Activated CD8-positive, alpha-beta T cell treated with anti-CD3 and anti-CD28 coated beads for 36 hours (primary cell): ENCODE data around the gene TASP1. TPM values are rescaled to one million over a fixed set of nuclear protein-coding genes. Genes with fewer than 3 reads are reported as not detected.

ENCODE experiments used
- ATAC-seq: fragments of 200-7000 bp; cut with Tn5 transposase; one replicate; pipeline ENCODE4 v1.10.0; 2021; ENCODE audit warnings: mild to moderate bottlenecking, moderate library complexity
- CTCF ChIA-PET: fragments of 350-600 bp; sonication (Branson Sonifier 250); formaldehyde crosslinking; loops from one replicate; lab custom pipeline; 2021; ENCODE audit warnings: antibody characterized with exemption; lab: Charles Lee
- POLR2A ChIA-PET: fragments of 350-600 bp; sonication (Branson Sonifier 250); formaldehyde crosslinking; loops from one replicate; lab custom pipeline; 2021; ENCODE audit warnings: antibody characterized with exemption; lab: Charles Lee
- DNase-seq: peaks from one replicate; pipeline ENCODE4 v3.0.0-alpha.2; 2020
- H3K27ac Mint-ChIP-seq: one replicate; pipeline ENCODE4 v1.8.0; 2021; ENCODE audit warnings: mild to moderate bottlenecking, mixed read lengths
- H3K27me3 Mint-ChIP-seq: one replicate; pipeline ENCODE4 v1.8.0; 2021; ENCODE audit warnings: mixed read lengths
- H3K36me3 Mint-ChIP-seq: one replicate; pipeline ENCODE4 v1.8.0; 2021; ENCODE audit warnings: low read depth, mixed read lengths
- H3K4me1 Mint-ChIP-seq: one replicate; pipeline ENCODE4 v1.8.0; 2021; ENCODE audit warnings: low read depth, mixed read lengths
- H3K4me3 Mint-ChIP-seq: one replicate; pipeline ENCODE4 v1.8.0; 2021; ENCODE audit warnings: mild to moderate bottlenecking, moderate library complexity, mixed read lengths
- H3K9me3 Mint-ChIP-seq: one replicate; pipeline ENCODE4 v1.8.0; 2021; ENCODE audit warnings: mixed read lengths
- intact Hi-C: fragments of 100-400 bp; cut with micrococcal nuclease; formaldehyde crosslinking; loops from one replicate; pipeline ENCODE4 v1.10.0; 2022
- total RNA-seq, 2 experiments: library from RNA; stranded (reverse); gene quantifications; one replicate each; pipeline ENCODE4 v1.2.3, GENCODE V29; 2021
- TF ChIP-seq, protein P1 (sequence below): fragments of 200-600 bp; IDR thresholded peaks from one replicate; pipeline ENCODE4 v1.8.0; 2022; ENCODE audit warnings: antibody characterized with exemption, mild to moderate bottlenecking

TASP1 gene
- total RNA-seq, 2 experiments from 2014 or later, result 8.7 to 8.8 TPM

DNA sequence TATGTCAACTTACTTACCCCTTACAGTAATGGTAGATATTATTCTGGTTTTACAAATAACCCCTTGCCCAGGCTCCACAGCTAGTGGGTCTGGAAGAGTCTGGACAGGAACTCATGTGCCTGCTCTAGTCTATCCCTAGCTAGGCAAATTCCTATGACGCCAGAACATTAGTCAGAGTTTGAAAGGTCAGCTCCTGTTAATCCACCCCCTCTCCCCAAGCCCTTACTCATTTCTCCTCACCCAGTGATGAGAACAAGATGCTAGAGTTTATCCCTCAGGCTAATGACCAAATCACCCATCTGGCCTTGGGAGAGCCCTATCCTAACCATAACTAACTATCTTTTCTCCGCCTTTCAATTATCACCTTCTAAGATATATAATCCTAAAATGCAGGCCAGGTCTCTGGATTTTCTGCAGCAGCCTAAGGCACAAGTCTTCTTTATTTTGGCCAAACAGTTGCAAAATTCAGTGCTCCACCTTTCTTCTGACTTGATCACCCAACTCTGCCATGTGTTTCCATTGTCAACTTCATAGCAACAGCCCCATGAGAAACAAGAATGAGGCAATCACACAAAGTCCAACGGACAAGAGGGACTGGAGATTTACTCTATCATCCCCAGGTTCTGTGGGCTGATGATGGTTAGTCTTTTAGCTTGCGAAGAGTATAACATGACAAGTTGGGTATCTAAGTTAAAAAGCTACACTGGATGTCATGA is 113.3 kb downstream of the TASP1 start:
- intact Hi-C loops, result no loop called here
- no peaks in the 10 kb centered on the region for H3K27me3 Mint-ChIP-seq
- H3K4me3 Mint-ChIP-seq, result no peak overlapping the region
- POLR2A ChIA-PET, result no interaction called here
- H3K4me1 Mint-ChIP-seq, result peaks cover 3% of the 10 kb centered on the region
- ATAC-seq (no peak), DNase-seq (no peak)
- peaks cover 3% of the 10 kb centered on the region for H3K9me3 Mint-ChIP-seq
- H3K27ac Mint-ChIP-seq, result no peak overlapping the region
- CTCF ChIA-PET, result interaction anchor here (0.7 to 2.6 kb wide), 2 partner anchors 9 to 21 kb away, joined by 3 to 12 read pairs; no protein-coding TSS in a partner anchor
- TF ChIP-seq, protein P1, sequence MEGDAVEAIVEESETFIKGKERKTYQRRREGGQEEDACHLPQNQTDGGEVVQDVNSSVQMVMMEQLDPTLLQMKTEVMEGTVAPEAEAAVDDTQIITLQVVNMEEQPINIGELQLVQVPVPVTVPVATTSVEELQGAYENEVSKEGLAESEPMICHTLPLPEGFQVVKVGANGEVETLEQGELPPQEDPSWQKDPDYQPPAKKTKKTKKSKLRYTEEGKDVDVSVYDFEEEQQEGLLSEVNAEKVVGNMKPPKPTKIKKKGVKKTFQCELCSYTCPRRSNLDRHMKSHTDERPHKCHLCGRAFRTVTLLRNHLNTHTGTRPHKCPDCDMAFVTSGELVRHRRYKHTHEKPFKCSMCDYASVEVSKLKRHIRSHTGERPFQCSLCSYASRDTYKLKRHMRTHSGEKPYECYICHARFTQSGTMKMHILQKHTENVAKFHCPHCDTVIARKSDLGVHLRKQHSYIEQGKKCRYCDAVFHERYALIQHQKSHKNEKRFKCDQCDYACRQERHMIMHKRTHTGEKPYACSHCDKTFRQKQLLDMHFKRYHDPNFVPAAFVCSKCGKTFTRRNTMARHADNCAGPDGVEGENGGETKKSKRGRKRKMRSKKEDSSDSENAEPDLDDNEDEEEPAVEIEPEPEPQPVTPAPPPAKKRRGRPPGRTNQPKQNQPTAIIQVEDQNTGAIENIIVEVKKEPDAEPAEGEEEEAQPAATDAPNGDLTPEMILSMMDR, result no peak
- H3K36me3 Mint-ChIP-seq, result peaks cover 59% of the 10 kb centered on the region

DNA sequence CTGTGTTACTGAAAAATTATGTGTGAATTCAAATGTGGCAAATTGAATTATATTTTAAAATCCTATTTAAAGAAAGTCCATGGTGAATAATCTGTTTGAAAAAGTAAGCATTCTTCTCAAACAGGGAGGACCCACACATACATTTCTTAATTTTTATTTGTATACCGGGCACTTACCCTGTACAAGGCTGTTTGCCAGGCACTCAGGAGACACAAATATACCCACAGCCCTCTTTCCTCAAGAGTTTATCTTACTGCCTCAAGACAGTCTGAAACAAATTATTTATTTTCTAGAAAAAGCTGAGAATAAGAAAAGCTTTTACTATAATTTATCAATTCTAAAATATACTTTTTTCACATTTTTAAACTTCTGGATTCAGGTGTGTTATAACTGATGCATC is 114.4 kb downstream of the TASP1 start:
- Mint-ChIP-seq H3K9me3 (peaks cover 3% of the 10 kb centered on the region), H3K36me3 (peaks cover 62% of the 10 kb centered on the region), H3K27me3 (no peaks in the 10 kb centered on the region), H3K27ac (no peak overlapping the region), H3K4me3 (no peak overlapping the region), H3K4me1 (peaks cover 3% of the 10 kb centered on the region)
- ATAC-seq (no peak), DNase-seq (no peak)
- intact Hi-C loops, result no loop called here
- TF ChIP-seq, protein P1, result no peak
- ChIA-PET POLR2A (no interaction called here), CTCF (interaction anchor here (2.6 kb wide), 1 partner anchor 22 kb away, joined by 12 read pairs; no protein-coding TSS in a partner anchor)

DNA sequence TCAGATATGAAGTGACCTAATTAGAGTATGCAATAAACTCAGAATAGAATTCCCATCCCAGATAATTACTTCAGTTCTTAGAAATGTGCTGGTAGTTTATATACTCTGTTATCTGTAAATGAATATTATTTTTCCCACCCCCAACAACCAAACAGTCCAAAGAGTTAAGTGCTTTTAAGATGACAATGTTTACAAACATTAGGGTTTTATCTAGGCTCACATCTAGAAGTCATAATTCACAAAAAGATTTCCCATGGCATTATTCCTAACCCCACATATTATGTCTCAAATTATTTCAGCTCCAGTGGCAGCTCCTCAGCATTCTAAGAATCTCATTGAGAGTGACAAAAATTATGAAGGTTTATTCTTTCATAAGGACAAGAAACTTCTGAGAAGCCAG is 120.9 kb downstream of the TASP1 start:
- TF ChIP-seq, protein P1, result no peak
- peaks cover 7% of the 10 kb centered on the region for H3K9me3 Mint-ChIP-seq
- H3K27me3 Mint-ChIP-seq, result no peaks in the 10 kb centered on the region
- H3K4me1 Mint-ChIP-seq, result peaks cover 2% of the 10 kb centered on the region
- peaks cover 51% of the 10 kb centered on the region for H3K36me3 Mint-ChIP-seq
- H3K27ac Mint-ChIP-seq, result no peak overlapping the region
- intact Hi-C loops, result no loop called here
- POLR2A ChIA-PET, result no interaction called here
- ATAC-seq (no peak), DNase-seq (no peak)
- H3K4me3 Mint-ChIP-seq, result no peak overlapping the region
- CTCF ChIA-PET, result no interaction called here

DNA sequence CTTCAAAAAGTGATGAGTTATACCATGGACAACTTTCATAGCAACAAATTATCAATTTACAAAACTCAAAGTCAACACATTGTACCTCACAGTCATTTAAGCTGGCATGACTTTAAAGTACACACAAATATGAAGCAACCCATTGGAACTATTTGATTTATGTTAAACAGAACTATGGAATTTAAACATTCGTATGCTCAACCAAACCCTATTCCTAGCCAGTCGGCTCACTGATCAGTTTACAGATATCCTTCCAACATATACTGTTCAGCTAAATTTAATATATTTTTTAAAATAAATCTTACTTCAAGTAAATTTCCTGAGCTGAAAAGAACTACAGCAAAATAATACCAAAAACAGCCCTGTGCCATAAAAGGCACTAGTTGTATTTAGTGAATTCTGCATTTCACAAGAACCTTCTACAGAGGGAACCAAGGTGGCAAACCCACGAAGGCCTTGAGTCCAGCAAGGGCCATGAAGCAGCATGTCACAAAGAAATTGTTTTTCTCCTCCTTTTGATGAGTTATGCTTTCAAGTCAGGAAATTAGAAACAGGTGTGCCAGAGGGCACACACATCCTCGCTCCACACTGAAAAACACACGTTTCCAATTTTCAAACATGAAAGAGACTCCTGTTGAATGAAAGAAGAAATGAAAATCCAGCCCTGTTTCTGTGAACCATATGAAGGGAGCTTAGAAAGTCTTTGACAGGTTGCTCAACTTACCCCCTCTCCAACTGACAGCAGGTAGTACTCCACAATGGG is 122.8 kb downstream of the TASP1 start:
- peaks cover 48% of the 10 kb centered on the region for H3K36me3 Mint-ChIP-seq
- H3K4me1 Mint-ChIP-seq, result peaks cover 2% of the 10 kb centered on the region
- intact Hi-C loops, result no loop called here
- H3K9me3 Mint-ChIP-seq, result peaks cover 5% of the 10 kb centered on the region
- ChIA-PET CTCF (interaction anchor here (1.2 kb wide), 1 partner anchor 31 kb away, joined by 3 read pairs; no protein-coding TSS in a partner anchor), POLR2A (interaction anchor here (1.0 kb wide), 1 partner anchor 32 kb away, joined by 3 read pairs; no protein-coding TSS in a partner anchor)
- TF ChIP-seq, protein P1, result no peak
- ATAC-seq (no peak), DNase-seq (no peak)
- no peak overlapping the region for H3K27ac Mint-ChIP-seq
- H3K27me3 Mint-ChIP-seq, result no peaks in the 10 kb centered on the region
- no peak overlapping the region for H3K4me3 Mint-ChIP-seq

DNA sequence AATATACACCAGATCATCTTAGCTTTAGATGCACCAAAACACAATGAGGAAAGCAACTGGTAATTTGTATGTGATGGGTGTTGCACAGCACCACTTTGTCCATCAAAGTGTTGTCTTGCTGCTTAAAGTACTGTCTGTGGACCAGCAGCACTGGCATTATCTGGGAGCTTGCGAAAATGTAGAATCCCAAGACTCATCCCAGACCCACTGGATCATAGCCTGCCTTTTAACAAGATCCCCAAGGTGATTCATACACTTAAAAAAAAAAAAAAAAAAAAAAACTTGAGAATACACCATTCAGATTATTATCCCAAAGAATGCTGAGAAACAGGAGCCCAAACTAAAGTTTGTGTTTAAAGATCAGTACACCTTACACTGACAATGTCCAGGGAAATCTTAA is 123.4 kb downstream of the TASP1 start:
- Mint-ChIP-seq H3K9me3 (peaks cover 7% of the 10 kb centered on the region), H3K36me3 (peaks cover 43% of the 10 kb centered on the region), H3K27ac (no peak overlapping the region), H3K27me3 (no peaks in the 10 kb centered on the region), H3K4me3 (no peak overlapping the region), H3K4me1 (peaks cover 2% of the 10 kb centered on the region)
- no peak for DNase-seq
- intact Hi-C loops, result no loop called here
- no peak for ATAC-seq
- ChIA-PET POLR2A (interaction anchor here (1.0 kb wide), 1 partner anchor 33 kb away, joined by 3 read pairs; no protein-coding TSS in a partner anchor), CTCF (no interaction called here)
- TF ChIP-seq, protein P1, result no peak
